ENCODE results near the gene C3orf33. TPM values are rescaled to one million over a fixed set of nuclear protein-coding genes. Genes with fewer than 3 reads are reported as not detected.

The C3orf33 gene
- total RNA-seq, 4 donors from 2014 or later = 8.9 to 16.3 (median 10.7) TPM

DNA sequence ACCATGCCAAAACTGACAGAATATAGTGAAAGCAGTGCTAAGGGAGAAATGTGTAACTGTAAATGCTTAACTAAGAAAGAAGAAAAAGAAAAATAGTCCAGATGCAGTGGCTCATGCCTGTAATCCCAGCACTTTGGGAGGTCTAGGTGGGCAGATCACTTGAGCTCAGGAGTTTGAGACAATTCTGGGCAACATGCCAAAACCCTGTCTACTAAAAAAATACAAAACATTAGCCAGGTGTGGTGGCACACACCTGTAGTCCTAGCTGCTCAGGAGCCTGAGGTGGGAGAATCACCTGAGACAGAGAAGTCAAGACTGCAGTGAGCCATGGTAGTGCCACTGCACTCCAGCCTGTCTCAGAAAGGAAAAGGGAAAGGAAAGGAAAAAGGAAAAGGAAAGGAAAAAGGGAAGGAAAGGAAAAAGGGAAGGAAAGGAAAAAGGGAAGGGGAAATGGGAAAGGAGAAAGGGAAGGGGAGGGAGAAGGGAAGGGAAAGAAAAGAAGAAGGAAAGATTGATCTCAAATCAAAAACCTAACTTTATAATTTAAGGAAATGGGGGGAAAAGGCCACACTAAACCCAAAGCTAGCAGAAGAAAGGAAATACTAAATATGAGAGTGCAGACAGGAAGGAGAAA lies 20.3 kb downstream of the C3orf33 start:
- intact Hi-C loops (cut with DNase I) = no loop called here
- Histone ChIP-seq H3K27ac (no peak overlapping the region), H3K36me3 (no peaks in the 10 kb centered on the region), H3K4me1 (no peaks in the 10 kb centered on the region), H3K9me3 (no peaks in the 10 kb centered on the region), H3K4me3 (replicated peaks in 1 of 3) (no peak overlapping the region), H3K27me3 (no peaks in the 10 kb centered on the region)
- TF ChIP-seq POLR2A (IDR thresholded peaks at IDR 0.05) = no peak
- TF ChIP-seq, protein P1, sequence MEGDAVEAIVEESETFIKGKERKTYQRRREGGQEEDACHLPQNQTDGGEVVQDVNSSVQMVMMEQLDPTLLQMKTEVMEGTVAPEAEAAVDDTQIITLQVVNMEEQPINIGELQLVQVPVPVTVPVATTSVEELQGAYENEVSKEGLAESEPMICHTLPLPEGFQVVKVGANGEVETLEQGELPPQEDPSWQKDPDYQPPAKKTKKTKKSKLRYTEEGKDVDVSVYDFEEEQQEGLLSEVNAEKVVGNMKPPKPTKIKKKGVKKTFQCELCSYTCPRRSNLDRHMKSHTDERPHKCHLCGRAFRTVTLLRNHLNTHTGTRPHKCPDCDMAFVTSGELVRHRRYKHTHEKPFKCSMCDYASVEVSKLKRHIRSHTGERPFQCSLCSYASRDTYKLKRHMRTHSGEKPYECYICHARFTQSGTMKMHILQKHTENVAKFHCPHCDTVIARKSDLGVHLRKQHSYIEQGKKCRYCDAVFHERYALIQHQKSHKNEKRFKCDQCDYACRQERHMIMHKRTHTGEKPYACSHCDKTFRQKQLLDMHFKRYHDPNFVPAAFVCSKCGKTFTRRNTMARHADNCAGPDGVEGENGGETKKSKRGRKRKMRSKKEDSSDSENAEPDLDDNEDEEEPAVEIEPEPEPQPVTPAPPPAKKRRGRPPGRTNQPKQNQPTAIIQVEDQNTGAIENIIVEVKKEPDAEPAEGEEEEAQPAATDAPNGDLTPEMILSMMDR (IDR thresholded peaks at IDR 0.05) = no peak
- DNase-seq = peak; percentile 27 to 30

DNA sequence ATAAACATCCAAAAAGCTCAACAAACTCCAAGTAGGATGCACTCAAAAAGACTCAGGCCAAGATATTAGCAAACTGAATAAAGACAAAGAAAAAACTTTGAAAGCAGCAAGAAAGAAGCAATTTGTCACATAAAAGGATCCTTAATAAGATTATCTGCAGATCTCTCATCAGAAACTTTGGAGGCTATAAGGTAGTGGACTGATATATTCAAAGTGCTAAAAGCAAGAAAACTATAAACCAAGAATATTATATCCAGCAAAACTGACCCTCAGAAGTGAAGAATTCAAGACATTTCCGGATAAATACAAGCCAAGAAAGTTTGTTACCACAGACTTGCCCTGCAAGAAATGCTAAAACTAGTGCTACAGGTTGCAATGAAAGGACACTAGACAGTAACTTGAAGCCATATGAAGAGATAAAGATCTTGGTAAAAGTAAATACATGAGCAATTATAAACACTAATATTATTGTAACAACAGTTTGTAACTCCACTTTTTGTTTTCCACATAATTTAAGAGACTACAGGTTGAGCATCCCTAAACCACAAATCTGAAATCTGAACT lies 23.6 kb downstream of the C3orf33 start:
- Histone ChIP-seq H3K27me3 (no peaks in the 10 kb centered on the region), H3K4me1 (no peaks in the 10 kb centered on the region), H3K36me3 (no peaks in the 10 kb centered on the region), H3K27ac (no peak overlapping the region), H3K4me3 (replicated peaks in 1 of 3) (no peak overlapping the region), H3K9me3 (no peaks in the 10 kb centered on the region)
- WGBS, 2 donors = 94 to 97% methylated on average over 1 of the region's 1 CpG
- TF ChIP-seq POLR2A (IDR thresholded peaks at IDR 0.05) = no peak
- TF ChIP-seq, protein P1 (IDR thresholded peaks at IDR 0.05) = no peak
- intact Hi-C loops (cut with DNase I) = no loop called here
- no peak for DNase-seq

DNA sequence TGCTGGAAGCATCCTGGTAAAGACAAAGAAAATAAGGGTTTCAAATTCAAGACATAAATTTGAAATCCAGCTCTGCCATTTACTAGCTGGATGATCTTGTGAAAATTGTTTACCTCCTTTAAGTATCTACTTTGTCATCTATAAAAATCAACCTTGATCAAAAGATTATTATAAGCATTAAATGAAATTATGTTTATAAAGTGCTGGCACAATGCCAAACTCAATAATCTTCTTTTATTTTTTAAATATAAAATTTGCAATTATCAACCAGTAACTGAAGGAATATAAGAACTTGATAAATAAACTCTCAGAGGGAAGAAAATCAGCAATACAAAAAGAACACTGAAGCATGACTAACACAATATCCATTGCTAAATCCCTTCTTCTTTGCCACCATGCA lies 25.8 kb downstream of the C3orf33 start:
- no peaks in the 10 kb centered on the region for H3K27me3 ChIP-seq
- no peaks in the 10 kb centered on the region for H3K4me1 ChIP-seq
- H3K4me3 ChIP-seq (replicated peaks in 1 of 3) = no peak overlapping the region
- intact Hi-C loops (cut with DNase I) = no loop called here
- no peak for DNase-seq
- H3K27ac ChIP-seq = no peak overlapping the region
- TF ChIP-seq POLR2A (IDR thresholded peaks at IDR 0.05) = no peak
- TF ChIP-seq, protein P1 (IDR thresholded peaks at IDR 0.05) = no peak
- no peaks in the 10 kb centered on the region for H3K36me3 ChIP-seq
- no peaks in the 10 kb centered on the region for H3K9me3 ChIP-seq

DNA sequence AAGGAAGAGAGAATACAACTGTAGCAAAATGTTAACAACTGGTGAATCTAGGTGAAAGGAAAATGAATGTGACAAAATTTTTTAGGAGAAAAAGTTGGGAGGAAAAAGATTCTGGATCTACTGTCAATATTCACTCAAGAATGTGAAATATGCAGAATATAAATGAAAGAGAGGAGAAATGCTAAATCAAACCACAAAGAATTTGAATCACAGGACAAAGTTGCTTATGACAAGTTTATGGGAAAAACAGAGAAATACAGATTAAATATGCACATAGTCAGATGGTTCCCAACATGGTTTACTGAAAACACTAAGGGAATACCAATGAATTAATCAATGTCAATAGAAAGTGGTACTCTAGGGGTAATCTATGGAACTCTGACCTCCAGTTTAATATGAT lies 27.6 kb downstream of the C3orf33 start:
- H3K27ac ChIP-seq = no peak overlapping the region
- no peaks in the 10 kb centered on the region for H3K9me3 ChIP-seq
- no peak overlapping the region for H3K4me3 ChIP-seq (replicated peaks in 1 of 3)
- intact Hi-C loops (cut with DNase I) = no loop called here
- no peak for TF ChIP-seq POLR2A (IDR thresholded peaks at IDR 0.05)
- TF ChIP-seq, protein P1 (IDR thresholded peaks at IDR 0.05) = no peak
- H3K4me1 ChIP-seq = no peaks in the 10 kb centered on the region
- peaks cover 0 to 5% of the 10 kb centered on the region in 2 donors for H3K36me3 ChIP-seq
- H3K27me3 ChIP-seq = no peaks in the 10 kb centered on the region
- DNase-seq = no peak

DNA sequence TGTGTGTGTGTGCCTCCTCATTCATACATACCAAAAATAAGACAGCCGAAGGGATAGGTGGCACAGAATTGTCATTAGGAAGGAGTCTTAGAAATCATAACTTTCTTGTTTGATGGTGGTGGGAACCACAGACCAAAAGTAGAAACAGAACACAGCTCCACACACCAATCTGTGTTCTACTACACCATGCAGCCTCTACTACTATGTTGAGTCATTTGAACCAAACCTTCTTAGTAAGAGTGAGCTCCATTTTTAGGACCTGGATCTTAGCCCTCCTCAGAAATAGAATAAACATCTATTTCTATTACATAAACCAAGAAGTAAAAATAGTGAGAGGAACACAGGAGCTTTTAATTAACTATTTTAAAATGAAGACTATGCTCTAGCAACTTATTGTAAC lies 33.3 kb downstream of the C3orf33 start:
- 96 to 100% methylated on average over 1 of the region's 1 CpG for WGBS, 2 donors
- Histone ChIP-seq H3K27ac (no peak overlapping the region), H3K4me3 (replicated peaks in 1 of 3) (no peak overlapping the region), H3K4me1 (no peaks in the 10 kb centered on the region), H3K36me3 (peaks cover 0 to 5% of the 10 kb centered on the region in 2 donors), H3K9me3 (no peaks in the 10 kb centered on the region), H3K27me3 (no peaks in the 10 kb centered on the region)
- no peak for TF ChIP-seq POLR2A (IDR thresholded peaks at IDR 0.05)
- TF ChIP-seq, protein P1 (IDR thresholded peaks at IDR 0.05) = no peak
- intact Hi-C loops (cut with DNase I) = no loop called here
- no peak for DNase-seq

All from thyroid gland (tissue), 4 donors.